ENCODE data around the gene ZFAND3. TPM values are rescaled to one million over a fixed set of nuclear protein-coding genes. Genes with fewer than 3 reads are reported as not detected.

The ZFAND3 gene
- total and polyA plus RNA-seq, 2 donors (not counting 1 experiment from before 2014, with no cell fraction given), result 21.5 to 40.8 TPM

DNA sequence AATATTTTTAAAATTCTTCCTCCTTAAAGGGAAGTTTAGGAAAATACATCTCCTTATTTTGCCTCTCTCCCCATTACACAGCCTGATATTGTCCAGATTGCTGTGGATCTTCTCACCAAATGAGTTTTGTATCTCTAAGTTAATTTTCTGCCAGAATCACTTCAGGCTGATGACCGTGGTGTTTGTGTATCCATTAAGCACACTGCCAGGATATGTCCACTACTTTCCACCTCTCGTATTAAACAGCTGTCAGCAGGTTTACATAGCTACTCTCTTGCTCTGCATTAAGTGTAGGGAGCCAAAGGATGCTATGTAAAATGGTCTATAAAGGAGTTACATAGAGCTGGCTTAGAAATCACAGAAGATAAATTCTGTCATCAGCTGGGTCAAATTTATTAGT, 201.1 kb downstream of the ZFAND3 start:
- Histone ChIP-seq H2AFZ (ENCODE audit: low read length) (no peak overlapping the region), H4K20me1 (ENCODE audit: control insufficient read depth, extremely low read depth, insufficient read depth, low read length) (peaks cover 6% of the 10 kb centered on the region), H3K4me2 (ENCODE audit: extremely low read depth, insufficient read depth, low read length) (no peak overlapping the region), H3K9me3 (ENCODE audit: control insufficient read depth, insufficient read depth, low read depth, low read length) (no peaks in the 10 kb centered on the region), H3K4me1 (ENCODE audit: control insufficient read depth, extremely low read depth, insufficient read depth, low read length) (no peaks in the 10 kb centered on the region), H3K27ac (ENCODE audit: insufficient read depth, low read length) (no peak overlapping the region), H3K27me3 (ENCODE audit: control insufficient read depth, insufficient read depth, low read length) (no peaks in the 10 kb centered on the region), H3K9ac (ENCODE audit: insufficient read depth, low read length) (no peak overlapping the region), H3K4me3 (replicated peaks in 1 of 4; ENCODE audit: control extremely low read depth in 1 of 4, insufficient read depth in 1 of 4, low read depth in 3 of 4, low read length in 4 of 4) (no peak overlapping the region), H3K36me3 (ENCODE audit: control insufficient read depth, insufficient read depth, low read length) (no peaks in the 10 kb centered on the region), H3K79me2 (ENCODE audit: control insufficient read depth, insufficient read depth, low read length) (peaks cover 11% of the 10 kb centered on the region)
- TF ChIP-seq, protein P1, sequence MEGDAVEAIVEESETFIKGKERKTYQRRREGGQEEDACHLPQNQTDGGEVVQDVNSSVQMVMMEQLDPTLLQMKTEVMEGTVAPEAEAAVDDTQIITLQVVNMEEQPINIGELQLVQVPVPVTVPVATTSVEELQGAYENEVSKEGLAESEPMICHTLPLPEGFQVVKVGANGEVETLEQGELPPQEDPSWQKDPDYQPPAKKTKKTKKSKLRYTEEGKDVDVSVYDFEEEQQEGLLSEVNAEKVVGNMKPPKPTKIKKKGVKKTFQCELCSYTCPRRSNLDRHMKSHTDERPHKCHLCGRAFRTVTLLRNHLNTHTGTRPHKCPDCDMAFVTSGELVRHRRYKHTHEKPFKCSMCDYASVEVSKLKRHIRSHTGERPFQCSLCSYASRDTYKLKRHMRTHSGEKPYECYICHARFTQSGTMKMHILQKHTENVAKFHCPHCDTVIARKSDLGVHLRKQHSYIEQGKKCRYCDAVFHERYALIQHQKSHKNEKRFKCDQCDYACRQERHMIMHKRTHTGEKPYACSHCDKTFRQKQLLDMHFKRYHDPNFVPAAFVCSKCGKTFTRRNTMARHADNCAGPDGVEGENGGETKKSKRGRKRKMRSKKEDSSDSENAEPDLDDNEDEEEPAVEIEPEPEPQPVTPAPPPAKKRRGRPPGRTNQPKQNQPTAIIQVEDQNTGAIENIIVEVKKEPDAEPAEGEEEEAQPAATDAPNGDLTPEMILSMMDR (conservative IDR thresholded peaks at IDR 0.05 in 1 of 2, IDR thresholded peaks at IDR 0.05 in 1 of 2; ENCODE audit: low read depth in 1 of 2, low read length in 2 of 2), result no peak
- no peak for TF ChIP-seq EZH2 (IDR thresholded peaks at IDR 0.05; ENCODE audit: low read length, missing control alignments)
- no peak for DNase-seq (ENCODE audit: low read depth in 2 of 2)

DNA sequence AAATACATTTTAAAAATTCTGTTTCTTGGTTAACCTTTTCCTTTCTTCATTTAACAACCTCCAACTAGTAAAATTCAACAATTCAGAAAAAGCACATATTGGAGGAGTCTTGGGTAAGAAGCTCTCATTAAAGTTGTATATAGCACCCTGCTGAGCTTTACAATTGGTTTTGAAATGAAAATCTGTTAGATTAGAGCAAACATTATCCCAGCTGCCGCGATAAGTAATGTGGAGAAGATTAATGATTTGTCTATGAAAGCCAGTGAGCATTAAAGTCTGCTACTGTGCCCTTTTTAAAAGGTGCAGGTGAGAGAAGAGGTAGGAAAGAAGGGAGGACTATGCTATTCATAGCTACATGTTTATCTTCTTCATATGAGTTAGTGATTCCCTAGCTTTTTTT, 201.5 kb downstream of the ZFAND3 start:
- H3K27me3 ChIP-seq (ENCODE audit: control insufficient read depth, insufficient read depth, low read length), result no peaks in the 10 kb centered on the region
- no peak for DNase-seq (ENCODE audit: low read depth in 2 of 2)
- no peak overlapping the region for H2AFZ ChIP-seq (ENCODE audit: low read length)
- no peak overlapping the region for H3K27ac ChIP-seq (ENCODE audit: insufficient read depth, low read length)
- no peak overlapping the region for H3K9ac ChIP-seq (ENCODE audit: insufficient read depth, low read length)
- H3K4me1 ChIP-seq (ENCODE audit: control insufficient read depth, extremely low read depth, insufficient read depth, low read length), result no peaks in the 10 kb centered on the region
- H3K9me3 ChIP-seq (ENCODE audit: control insufficient read depth, insufficient read depth, low read depth, low read length), result no peaks in the 10 kb centered on the region
- no peak overlapping the region for H3K4me3 ChIP-seq (replicated peaks in 1 of 4; ENCODE audit: control extremely low read depth in 1 of 4, insufficient read depth in 1 of 4, low read depth in 3 of 4, low read length in 4 of 4)
- no peak overlapping the region for H3K4me2 ChIP-seq (ENCODE audit: extremely low read depth, insufficient read depth, low read length)
- no peaks in the 10 kb centered on the region for H3K36me3 ChIP-seq (ENCODE audit: control insufficient read depth, insufficient read depth, low read length)
- peaks cover 11% of the 10 kb centered on the region for H3K79me2 ChIP-seq (ENCODE audit: control insufficient read depth, insufficient read depth, low read length)
- TF ChIP-seq, protein P1 (conservative IDR thresholded peaks at IDR 0.05 in 1 of 2, IDR thresholded peaks at IDR 0.05 in 1 of 2; ENCODE audit: low read depth in 1 of 2, low read length in 2 of 2), result no peak
- TF ChIP-seq EZH2 (IDR thresholded peaks at IDR 0.05; ENCODE audit: low read length, missing control alignments), result no peak
- peaks cover 2% of the 10 kb centered on the region for H4K20me1 ChIP-seq (ENCODE audit: control insufficient read depth, extremely low read depth, insufficient read depth, low read length)

DNA sequence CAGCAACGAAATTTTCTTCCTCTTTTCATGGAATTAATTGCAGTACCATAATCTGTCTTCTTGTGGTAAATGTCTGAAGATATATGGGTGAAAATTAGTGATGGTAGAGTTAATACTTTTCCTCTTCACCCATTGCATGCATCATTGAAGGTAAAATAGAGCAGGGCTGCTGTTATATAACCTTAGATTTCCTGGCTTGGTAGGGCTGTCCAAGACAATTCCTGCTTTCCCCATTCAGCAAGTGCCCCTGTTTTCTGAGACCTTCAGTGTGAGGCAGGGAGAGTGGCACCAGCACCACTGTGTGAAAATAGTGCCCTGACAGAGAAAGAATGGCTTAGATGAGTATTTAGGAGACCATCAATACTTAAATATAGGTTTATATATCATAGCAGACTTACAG, 202.0 kb downstream of the ZFAND3 start:
- no peak for DNase-seq (ENCODE audit: low read depth in 2 of 2)
- no peak overlapping the region for H3K4me3 ChIP-seq (replicated peaks in 1 of 4; ENCODE audit: control extremely low read depth in 1 of 4, insufficient read depth in 1 of 4, low read depth in 3 of 4, low read length in 4 of 4)
- H4K20me1 ChIP-seq (ENCODE audit: control insufficient read depth, extremely low read depth, insufficient read depth, low read length), result peaks cover 2% of the 10 kb centered on the region
- no peak overlapping the region for H2AFZ ChIP-seq (ENCODE audit: low read length)
- no peaks in the 10 kb centered on the region for H3K27me3 ChIP-seq (ENCODE audit: control insufficient read depth, insufficient read depth, low read length)
- no peak for TF ChIP-seq EZH2 (IDR thresholded peaks at IDR 0.05; ENCODE audit: low read length, missing control alignments)
- TF ChIP-seq, protein P1 (conservative IDR thresholded peaks at IDR 0.05 in 1 of 2, IDR thresholded peaks at IDR 0.05 in 1 of 2; ENCODE audit: low read depth in 1 of 2, low read length in 2 of 2), result no peak
- no peaks in the 10 kb centered on the region for H3K9me3 ChIP-seq (ENCODE audit: control insufficient read depth, insufficient read depth, low read depth, low read length)
- peaks cover 11% of the 10 kb centered on the region for H3K79me2 ChIP-seq (ENCODE audit: control insufficient read depth, insufficient read depth, low read length)
- H3K4me2 ChIP-seq (ENCODE audit: extremely low read depth, insufficient read depth, low read length), result no peak overlapping the region
- H3K36me3 ChIP-seq (ENCODE audit: control insufficient read depth, insufficient read depth, low read length), result no peaks in the 10 kb centered on the region
- H3K9ac ChIP-seq (ENCODE audit: insufficient read depth, low read length), result no peak overlapping the region
- H3K4me1 ChIP-seq (ENCODE audit: control insufficient read depth, extremely low read depth, insufficient read depth, low read length), result no peaks in the 10 kb centered on the region
- H3K27ac ChIP-seq (ENCODE audit: insufficient read depth, low read length), result no peak overlapping the region

Measured in fibroblast of lung (primary cell).